PFSK-1 (cell line): ENCODE measurements around the gene DKK3.

Experiments used
- FOXP2 ChIP-seq: optimal IDR thresholded peaks from 2 replicates; pipeline ENCODE3; 2011; ENCODE audit warnings: borderline replicate concordance, control low read depth, inconsistent platforms; ENCODE audit not compliant: insufficient read depth; ENCODE audit errors: extremely low read length, extremely low read depth
- POLR2AphosphoS5 ChIP-seq: IDR thresholded peaks from 2 replicates; pipeline ENCODE4 v1.6.1; 2012; ENCODE audit warnings: low read depth, mild to moderate bottlenecking, control low read depth, low read length, moderate library complexity
- SIN3A ChIP-seq: IDR thresholded peaks from 2 replicates; pipeline ENCODE4 v1.6.1; 2012; ENCODE audit warnings: mild to moderate bottlenecking, low read length, moderate library complexity, borderline replicate concordance; ENCODE audit not compliant: insufficient read depth
- TAF1 ChIP-seq: IDR thresholded peaks from 2 replicates; pipeline ENCODE4 v1.6.1; 2012; ENCODE audit warnings: low read length, control low read depth, borderline replicate concordance; ENCODE audit not compliant: insufficient read depth
- TF ChIP-seq, protein P1 (sequence below), 2 experiments: IDR thresholded peaks; 2 replicates each; pipeline versions ENCODE4 v1.6.1 to v1.8.0; 2011 to 2012; ENCODE audit warnings: low read depth in 2 of 2, low read length in 2 of 2, control low read depth in 1 of 2, inconsistent platforms in 1 of 2, mild to moderate bottlenecking in 1 of 2, moderate library complexity in 1 of 2; ENCODE audit not compliant: insufficient read depth in 1 of 2

Gene DKK3

DNA sequence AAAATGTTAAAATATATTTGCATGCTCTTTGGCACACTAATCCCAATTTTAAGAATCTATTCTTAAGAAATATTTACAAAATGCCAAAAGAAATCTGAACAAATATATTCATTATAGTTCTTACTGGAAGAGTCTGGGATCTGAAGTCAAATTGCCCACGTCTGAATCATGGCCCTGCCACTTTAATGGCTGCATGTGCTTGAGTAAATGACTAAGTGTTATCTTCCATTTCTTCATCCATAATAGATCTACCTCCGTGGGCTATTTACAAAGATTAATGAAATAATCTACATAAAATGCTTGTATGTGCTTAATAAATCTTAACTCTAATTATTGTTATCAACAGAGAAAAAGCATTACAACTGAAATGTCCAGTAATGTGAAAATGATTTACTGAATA, 24.5 kb upstream of the DKK3 start:
- TF ChIP-seq FOXP2 (no peak), SIN3A (no peak), POLR2AphosphoS5 (no peak), TAF1 (no peak)
- TF ChIP-seq, protein P1, sequence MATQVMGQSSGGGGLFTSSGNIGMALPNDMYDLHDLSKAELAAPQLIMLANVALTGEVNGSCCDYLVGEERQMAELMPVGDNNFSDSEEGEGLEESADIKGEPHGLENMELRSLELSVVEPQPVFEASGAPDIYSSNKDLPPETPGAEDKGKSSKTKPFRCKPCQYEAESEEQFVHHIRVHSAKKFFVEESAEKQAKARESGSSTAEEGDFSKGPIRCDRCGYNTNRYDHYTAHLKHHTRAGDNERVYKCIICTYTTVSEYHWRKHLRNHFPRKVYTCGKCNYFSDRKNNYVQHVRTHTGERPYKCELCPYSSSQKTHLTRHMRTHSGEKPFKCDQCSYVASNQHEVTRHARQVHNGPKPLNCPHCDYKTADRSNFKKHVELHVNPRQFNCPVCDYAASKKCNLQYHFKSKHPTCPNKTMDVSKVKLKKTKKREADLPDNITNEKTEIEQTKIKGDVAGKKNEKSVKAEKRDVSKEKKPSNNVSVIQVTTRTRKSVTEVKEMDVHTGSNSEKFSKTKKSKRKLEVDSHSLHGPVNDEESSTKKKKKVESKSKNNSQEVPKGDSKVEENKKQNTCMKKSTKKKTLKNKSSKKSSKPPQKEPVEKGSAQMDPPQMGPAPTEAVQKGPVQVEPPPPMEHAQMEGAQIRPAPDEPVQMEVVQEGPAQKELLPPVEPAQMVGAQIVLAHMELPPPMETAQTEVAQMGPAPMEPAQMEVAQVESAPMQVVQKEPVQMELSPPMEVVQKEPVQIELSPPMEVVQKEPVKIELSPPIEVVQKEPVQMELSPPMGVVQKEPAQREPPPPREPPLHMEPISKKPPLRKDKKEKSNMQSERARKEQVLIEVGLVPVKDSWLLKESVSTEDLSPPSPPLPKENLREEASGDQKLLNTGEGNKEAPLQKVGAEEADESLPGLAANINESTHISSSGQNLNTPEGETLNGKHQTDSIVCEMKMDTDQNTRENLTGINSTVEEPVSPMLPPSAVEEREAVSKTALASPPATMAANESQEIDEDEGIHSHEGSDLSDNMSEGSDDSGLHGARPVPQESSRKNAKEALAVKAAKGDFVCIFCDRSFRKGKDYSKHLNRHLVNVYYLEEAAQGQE (IDR thresholded peaks at IDR 0.05; ENCODE audit: insufficient read depth in 1 of 2, low read depth in 2 of 2, low read length in 2 of 2) = no peak

DNA sequence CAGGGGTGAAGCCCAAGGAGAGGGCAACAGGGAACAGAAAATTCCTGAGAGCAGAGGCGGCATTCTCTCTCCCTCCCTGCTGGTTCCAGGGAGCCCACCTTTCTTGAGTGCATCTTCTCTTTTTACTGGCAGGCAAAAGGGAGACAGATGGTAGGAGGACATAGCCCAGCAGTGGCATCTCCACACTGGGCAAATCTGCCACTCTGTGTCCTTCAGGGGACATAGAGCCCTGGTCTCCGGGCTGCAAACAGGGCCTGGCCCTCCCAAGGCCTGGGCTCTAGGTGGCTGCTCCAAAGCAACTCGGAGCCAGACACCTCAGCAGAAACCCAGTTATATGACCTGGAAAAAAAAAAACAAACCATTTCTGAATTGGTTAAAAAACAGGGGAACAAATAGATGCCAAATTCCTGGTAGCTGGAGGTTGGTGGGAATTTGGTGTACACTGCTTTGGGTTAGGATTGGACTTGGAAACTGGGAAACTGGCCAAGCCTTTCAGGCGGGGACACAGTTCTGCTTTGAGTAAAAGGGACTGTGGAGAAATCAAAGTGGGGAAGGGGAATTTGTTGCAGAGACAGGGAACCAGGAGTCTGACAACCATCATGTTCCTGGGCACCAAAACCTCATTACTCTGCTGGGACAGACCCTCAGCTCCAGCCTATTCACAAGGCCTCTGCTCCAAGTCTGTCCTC, 23.6 kb upstream of the DKK3 start:
- no peak for TF ChIP-seq POLR2AphosphoS5
- no peak for TF ChIP-seq SIN3A
- TF ChIP-seq FOXP2 = no peak
- no peak for TF ChIP-seq TAF1
- TF ChIP-seq, protein P1 (IDR thresholded peaks at IDR 0.05; ENCODE audit: insufficient read depth in 1 of 2, low read depth in 2 of 2, low read length in 2 of 2) = no peak

DNA sequence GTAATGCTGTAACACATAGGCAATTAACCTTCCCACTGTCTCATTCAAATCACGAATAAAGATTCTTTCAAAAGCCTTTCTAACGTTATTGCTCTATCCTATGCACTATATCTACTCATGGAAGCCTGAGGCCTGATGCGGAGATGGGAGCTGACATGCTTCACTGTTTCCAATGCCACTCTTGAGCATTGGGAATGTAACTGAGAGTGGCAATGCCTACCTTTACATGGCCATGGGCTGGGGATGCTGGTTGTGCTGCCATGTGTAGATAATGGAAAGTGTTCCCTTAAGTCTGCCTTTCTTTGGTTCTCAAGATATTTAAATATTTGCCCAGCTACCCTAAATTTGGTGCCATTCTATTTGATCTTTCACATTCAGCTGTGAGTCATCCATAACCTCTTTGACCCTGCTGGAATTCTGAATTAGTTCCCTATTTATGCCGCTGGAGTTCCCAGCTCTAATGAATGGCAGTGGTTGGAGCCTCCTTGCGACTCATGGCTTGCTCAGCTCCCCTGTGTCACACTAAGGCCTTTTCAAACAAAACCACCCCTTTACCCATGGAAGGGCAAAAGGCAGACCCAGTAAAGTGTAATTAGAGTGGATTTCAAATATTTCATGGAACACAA, 21.4 kb upstream of the DKK3 start:
- TF ChIP-seq SIN3A = no peak
- no peak for TF ChIP-seq POLR2AphosphoS5
- no peak for TF ChIP-seq FOXP2
- TF ChIP-seq TAF1 = no peak
- TF ChIP-seq, protein P1 (IDR thresholded peaks at IDR 0.05; ENCODE audit: insufficient read depth in 1 of 2, low read depth in 2 of 2, low read length in 2 of 2) = no peak

DNA sequence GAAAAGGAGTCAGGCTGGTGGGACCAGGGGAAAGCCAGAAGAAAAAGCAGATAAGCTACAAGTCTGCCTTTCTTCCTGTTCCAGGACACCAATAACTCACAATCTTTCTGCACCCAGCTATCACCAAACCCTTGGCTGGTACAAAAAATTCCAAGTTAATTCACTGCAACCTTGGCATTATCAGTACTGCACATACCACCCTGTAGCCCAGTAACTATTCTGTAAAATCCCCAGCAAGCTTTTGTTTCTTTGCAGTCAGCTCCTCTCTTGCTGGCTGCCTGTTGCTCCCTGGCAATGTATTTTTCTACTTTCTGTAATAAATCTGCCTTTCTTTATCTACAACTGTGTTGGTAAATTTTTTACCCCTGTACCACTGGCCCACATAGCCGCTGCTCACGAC, 20.7 kb upstream of the DKK3 start:
- TF ChIP-seq SIN3A (no peak), FOXP2 (no peak), TAF1 (no peak), POLR2AphosphoS5 (no peak)
- TF ChIP-seq, protein P1 (IDR thresholded peaks at IDR 0.05; ENCODE audit: insufficient read depth in 1 of 2, low read depth in 2 of 2, low read length in 2 of 2) = no peak
